HL-60 (cell line): ENCODE measurements around the gene SLC46A2.

ENCODE experiments used
- POLR2AphosphoS5 ChIP-seq: IDR thresholded peaks from 2 replicates; pipeline ENCODE4 v1.6.1; 2012; ENCODE audit warnings: low read depth
- TF ChIP-seq, protein P1 (sequence below): IDR thresholded peaks from one replicate; pipeline ENCODE4 v1.5.1; 2011; ENCODE audit warnings: low read length, control low read depth, inconsistent platforms; ENCODE audit not compliant: insufficient read depth

DNA sequence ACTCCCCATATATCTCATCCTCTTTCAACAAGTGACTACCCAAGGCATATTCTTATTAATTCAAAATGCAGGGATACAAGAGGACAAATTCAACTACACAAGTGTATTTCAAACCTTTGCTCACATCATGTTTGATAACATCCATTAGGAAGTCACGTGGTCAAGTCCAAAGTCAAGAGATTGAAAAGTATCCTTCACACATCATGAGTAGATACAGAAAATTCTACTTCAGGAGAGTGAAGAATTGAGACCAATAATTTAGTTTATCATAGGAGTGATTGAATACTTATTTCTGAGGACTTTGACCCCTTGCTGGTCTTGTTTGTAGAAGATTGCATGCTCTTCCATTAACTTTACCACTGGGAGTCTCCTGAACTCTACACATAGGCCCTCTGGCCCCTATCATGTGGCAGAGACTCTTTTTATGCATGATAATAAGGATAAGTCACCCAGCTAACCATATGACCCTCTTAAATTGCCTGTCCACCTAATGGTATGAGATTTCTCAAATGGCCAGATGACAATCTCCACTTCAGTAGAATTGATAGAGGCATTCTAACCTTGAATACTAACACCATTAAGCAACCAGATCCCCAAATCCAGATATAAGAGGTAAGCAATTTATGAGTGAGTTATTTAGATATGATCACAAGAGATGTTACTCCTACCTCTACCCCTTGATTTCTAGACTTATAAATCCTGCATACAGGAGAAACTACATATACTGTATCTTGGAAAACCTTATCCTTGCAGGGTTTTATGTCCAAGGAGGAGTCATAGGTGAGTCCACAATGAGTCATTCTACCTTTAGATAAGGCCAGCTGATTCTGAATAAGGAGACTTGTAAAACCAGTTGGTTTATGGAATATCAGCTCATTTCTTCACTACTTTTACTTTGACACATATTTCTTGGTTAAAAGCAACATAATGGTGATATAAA lies 26.6 kb upstream of the SLC46A2 start:
- TF ChIP-seq, protein P1, sequence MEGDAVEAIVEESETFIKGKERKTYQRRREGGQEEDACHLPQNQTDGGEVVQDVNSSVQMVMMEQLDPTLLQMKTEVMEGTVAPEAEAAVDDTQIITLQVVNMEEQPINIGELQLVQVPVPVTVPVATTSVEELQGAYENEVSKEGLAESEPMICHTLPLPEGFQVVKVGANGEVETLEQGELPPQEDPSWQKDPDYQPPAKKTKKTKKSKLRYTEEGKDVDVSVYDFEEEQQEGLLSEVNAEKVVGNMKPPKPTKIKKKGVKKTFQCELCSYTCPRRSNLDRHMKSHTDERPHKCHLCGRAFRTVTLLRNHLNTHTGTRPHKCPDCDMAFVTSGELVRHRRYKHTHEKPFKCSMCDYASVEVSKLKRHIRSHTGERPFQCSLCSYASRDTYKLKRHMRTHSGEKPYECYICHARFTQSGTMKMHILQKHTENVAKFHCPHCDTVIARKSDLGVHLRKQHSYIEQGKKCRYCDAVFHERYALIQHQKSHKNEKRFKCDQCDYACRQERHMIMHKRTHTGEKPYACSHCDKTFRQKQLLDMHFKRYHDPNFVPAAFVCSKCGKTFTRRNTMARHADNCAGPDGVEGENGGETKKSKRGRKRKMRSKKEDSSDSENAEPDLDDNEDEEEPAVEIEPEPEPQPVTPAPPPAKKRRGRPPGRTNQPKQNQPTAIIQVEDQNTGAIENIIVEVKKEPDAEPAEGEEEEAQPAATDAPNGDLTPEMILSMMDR: no peak
- no peak for TF ChIP-seq POLR2AphosphoS5
